IMR-90 (cell line): Measurements from ENCODE around the gene SCARB1.

Source experiments
- BHLHE40 ChIP-seq: fragments of 150-350 bp; IDR thresholded peaks from 2 replicates; pipeline ENCODE4 v1.6.1; 2016; ENCODE audit warnings: mild to moderate bottlenecking, low read depth, low read length
- CEBPB ChIP-seq: IDR thresholded peaks from 2 replicates; pipeline ENCODE4 v1.6.1; 2012; ENCODE audit warnings: low read depth, low read length, improper control_type of control experiment
- CTCF ChIP-seq: conservative IDR thresholded peaks from 2 replicates; pipeline ENCODE4 v1.5.1; 2012; ENCODE audit warnings: mild to moderate bottlenecking, low read depth, low read length, improper control_type of control experiment
- FOS ChIP-seq: fragments of 150-350 bp; IDR thresholded peaks from 2 replicates; pipeline ENCODE4 v1.6.1; 2016; ENCODE audit warnings: low read depth, low read length
- MAFK ChIP-seq: IDR thresholded peaks from 2 replicates; pipeline ENCODE4 v1.6.1; 2012; ENCODE audit warnings: low read depth, low read length, improper control_type of control experiment
- MAZ ChIP-seq: IDR thresholded peaks from 2 replicates; pipeline ENCODE4 v1.6.1; 2012; ENCODE audit warnings: low read depth, mild to moderate bottlenecking, low read length, improper control_type of control experiment, moderate library complexity, borderline replicate concordance
- POLR2A ChIP-seq: IDR thresholded peaks from 2 replicates; pipeline ENCODE4 v1.6.1; 2012; ENCODE audit warnings: mild to moderate bottlenecking, low read depth, low read length
- RAD21 ChIP-seq: IDR thresholded peaks from 2 replicates; pipeline ENCODE4 v1.6.1; 2012; ENCODE audit warnings: low read length, improper control_type of control experiment
- RFX5 ChIP-seq: IDR thresholded peaks from 2 replicates; pipeline ENCODE4 v1.8.0; 2012; ENCODE audit warnings: low read depth, mild to moderate bottlenecking, low read length, moderate library complexity
- SMC3 ChIP-seq: fragments of 150-350 bp; IDR thresholded peaks from 2 replicates; pipeline ENCODE4 v1.6.1; 2016; ENCODE audit warnings: low read depth, mild to moderate bottlenecking, antibody characterized with exemption, low read length, moderate library complexity
- USF2 ChIP-seq: fragments of 150-350 bp; IDR thresholded peaks from 2 replicates; pipeline ENCODE4 v1.6.1; 2017; ENCODE audit warnings: mild to moderate bottlenecking, antibody characterized with exemption, low read length, low read depth

- no peak for TF ChIP-seq RAD21
- no peak for TF ChIP-seq POLR2A
- TF ChIP-seq CTCF, result no peak
- TF ChIP-seq RFX5, result no peak
- TF ChIP-seq BHLHE40, result no peak
- no peak for TF ChIP-seq CEBPB
- TF ChIP-seq MAFK, result no peak
- no peak for TF ChIP-seq MAZ
- TF ChIP-seq USF2, result no peak
- no peak for TF ChIP-seq FOS
- TF ChIP-seq SMC3, result no peak
Measured at GRCh38 chr12:124750149-124750656, 113.5 kb downstream of the SCARB1 start.
